Spleen (tissue), 7 donors: ENCODE measurements around the gene THOC2.

ENCODE experiments used
- CTCF ChIP-seq, 11 experiments: fragments of 200-600 bp in 7 of 11; fragments of 450-650 bp in 4 of 11; sonication (generic) in 4 of 11; IDR thresholded peaks in 8 of 11; conservative IDR thresholded peaks in 3 of 11; 1 replicate in 7 of 11; 2 replicates in 4 of 11; pipeline versions ENCODE4 v1.4.0 to v1.8.0; 2016 to 2021; ENCODE audit warnings: antibody characterized with exemption in 11 of 11, inconsistent platforms in 4 of 11, mild to moderate bottlenecking in 1 of 11
- POLR2AphosphoS5 ChIP-seq, 3 donors: sonication (generic); formaldehyde crosslinking; IDR thresholded peaks; one replicate each; pipeline ENCODE4 v1.5.1; 2017; ENCODE audit warnings: antibody characterized with exemption in 3 of 3
- donor health status: DM: no; HTN: no; CAD: no; lungs with moderate emphysema.
- donor health status: DM: no; HTN: no; CAD: no.
- donor health status: DM: no; HTN: no; CAD: no.

GRCh38 chrX:123773258-123773988 is 40.6 kb upstream of the THOC2 start:
- TF ChIP-seq CTCF (IDR thresholded peaks at IDR 0.05 in 8 of 11, conservative IDR thresholded peaks at IDR 0.05 in 3 of 11) (no peak), POLR2AphosphoS5 (IDR thresholded peaks at IDR 0.05) (no peak)
